ENCODE measurements around the gene FAM24B.

DNA sequence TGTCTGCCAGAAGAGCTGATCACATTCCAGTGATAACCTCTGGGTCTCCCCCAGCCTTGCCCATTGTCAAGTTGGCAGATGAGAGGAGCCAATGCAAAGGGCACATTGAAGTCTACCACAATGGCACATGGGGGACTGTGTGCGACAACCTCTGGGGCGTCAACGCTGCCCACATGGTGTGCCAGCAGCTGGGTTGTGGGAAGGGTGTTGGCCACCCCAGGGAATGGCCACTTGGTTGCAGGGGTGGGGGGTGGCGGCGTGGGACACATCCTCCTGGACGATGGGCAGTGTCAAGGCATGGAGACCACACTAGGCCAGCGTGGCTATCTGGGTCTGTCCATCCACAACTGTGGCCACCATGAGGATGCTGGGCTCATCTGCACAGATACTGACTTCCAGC, 77.1 kb downstream of the FAM24B start:
- no peak for TF ChIP-seq POLR2A (IDR thresholded peaks at IDR 0.05)
- TF ChIP-seq, protein P1, sequence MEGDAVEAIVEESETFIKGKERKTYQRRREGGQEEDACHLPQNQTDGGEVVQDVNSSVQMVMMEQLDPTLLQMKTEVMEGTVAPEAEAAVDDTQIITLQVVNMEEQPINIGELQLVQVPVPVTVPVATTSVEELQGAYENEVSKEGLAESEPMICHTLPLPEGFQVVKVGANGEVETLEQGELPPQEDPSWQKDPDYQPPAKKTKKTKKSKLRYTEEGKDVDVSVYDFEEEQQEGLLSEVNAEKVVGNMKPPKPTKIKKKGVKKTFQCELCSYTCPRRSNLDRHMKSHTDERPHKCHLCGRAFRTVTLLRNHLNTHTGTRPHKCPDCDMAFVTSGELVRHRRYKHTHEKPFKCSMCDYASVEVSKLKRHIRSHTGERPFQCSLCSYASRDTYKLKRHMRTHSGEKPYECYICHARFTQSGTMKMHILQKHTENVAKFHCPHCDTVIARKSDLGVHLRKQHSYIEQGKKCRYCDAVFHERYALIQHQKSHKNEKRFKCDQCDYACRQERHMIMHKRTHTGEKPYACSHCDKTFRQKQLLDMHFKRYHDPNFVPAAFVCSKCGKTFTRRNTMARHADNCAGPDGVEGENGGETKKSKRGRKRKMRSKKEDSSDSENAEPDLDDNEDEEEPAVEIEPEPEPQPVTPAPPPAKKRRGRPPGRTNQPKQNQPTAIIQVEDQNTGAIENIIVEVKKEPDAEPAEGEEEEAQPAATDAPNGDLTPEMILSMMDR (IDR thresholded peaks at IDR 0.05): no peak
